Endodermal cell (in vitro differentiated cells): ENCODE measurements around the gene AKR7A3. TPM values are rescaled to one million over a fixed set of nuclear protein-coding genes. Genes with fewer than 3 reads are reported as not detected.
"Not testable (repeated sequence)": the region's sequence is repeated elsewhere in the genome, so short reads cannot be mapped to it uniquely, and the experiment has no call there.

Experiments
- DNase-seq: peaks from one replicate; pipeline ENCODE4 v3.0.0-alpha.2; 2017
- H3K27ac ChIP-seq: 2 replicates; pipeline ENCODE4 v1.5.1; 2013; ENCODE audit warnings: mild to moderate bottlenecking, low read depth, low read length, moderate library complexity
- H3K27me3 ChIP-seq: 2 replicates; pipeline ENCODE4 v1.6.1; 2013; ENCODE audit warnings: mild to moderate bottlenecking, low read length, moderate library complexity; ENCODE audit not compliant: insufficient read depth, control insufficient read depth, poor library complexity, severe bottlenecking
- H3K36me3 ChIP-seq: 2 replicates; pipeline ENCODE4 v1.7.0; 2013; ENCODE audit warnings: mild to moderate bottlenecking, low read length, moderate library complexity; ENCODE audit not compliant: control insufficient read depth, insufficient read depth
- H3K4me1 ChIP-seq: one replicate; pipeline ENCODE4 v1.7.0; 2013; ENCODE audit warnings: low read length; ENCODE audit not compliant: control insufficient read depth, insufficient read depth
- H3K4me3 ChIP-seq: 2 replicates; pipeline ENCODE4 v1.5.1; 2013; ENCODE audit warnings: mild to moderate bottlenecking, low read length, moderate library complexity
- H3K9ac ChIP-seq: 2 replicates; pipeline ENCODE4 v1.6.1; 2013; ENCODE audit warnings: mild to moderate bottlenecking, low read length, moderate library complexity; ENCODE audit not compliant: poor library complexity, severe bottlenecking; ENCODE audit errors: extremely low read depth
- H3K9me3 ChIP-seq: 2 replicates; pipeline ENCODE4 v1.6.1; 2013; ENCODE audit warnings: mild to moderate bottlenecking, low read length, moderate library complexity; ENCODE audit not compliant: control insufficient read depth
- H3K27ac Mint-ChIP-seq: 2 replicates; pipeline ENCODE4 v1.8.0; 2020; ENCODE audit warnings: mixed read lengths
- H3K27me3 Mint-ChIP-seq: 2 replicates; pipeline ENCODE4 v1.8.0; 2021; ENCODE audit warnings: mild to moderate bottlenecking, mixed read lengths; ENCODE audit not compliant: insufficient read depth
- H3K36me3 Mint-ChIP-seq: 2 replicates; pipeline ENCODE4 v1.8.0; 2020; ENCODE audit warnings: low read depth, mixed read lengths
- H3K4me1 Mint-ChIP-seq: 2 replicates; pipeline ENCODE4 v1.8.0; 2020; ENCODE audit warnings: mixed read lengths
- H3K4me3 Mint-ChIP-seq: 2 replicates; pipeline ENCODE4 v1.8.0; 2020; ENCODE audit warnings: mild to moderate bottlenecking, moderate library complexity, mixed read lengths
- H3K9me3 Mint-ChIP-seq: 2 replicates; pipeline ENCODE4 v1.8.0; 2020; ENCODE audit warnings: mild to moderate bottlenecking, mixed read lengths
- WGBS, 2 experiments: methylation state at CpG; one replicate each; pipeline versions ENCODE4 v1.1.5 to v1.1.7; 2013; ENCODE audit warnings: missing lambda C conversion rate in 2 of 2, mixed read lengths in 1 of 2; ENCODE audit not compliant: insufficient coverage in 1 of 2, insufficient read length in 1 of 2; 5-methylcytosine and 5-hydroxymethylcytosine counted together
- total RNA-seq, 2 donors: library from RNA; stranded (reverse); fragmentation: NEBNext Ultra II Directional in 1 of 2; extraction: Animal tissue kit (Norgen Biotek cat#: 25700) in 1 of 2; gene quantifications; 2 replicates in 1 of 2; 3 replicates in 1 of 2; pipeline ENCODE4 v1.2.1, GENCODE V29; 2021
- TF ChIP-seq, protein P1 (sequence below): fragments of 200-600 bp; sonication (generic); conservative IDR thresholded peaks from 2 replicates; pipeline ENCODE4 v1.5.0; 2021; ENCODE audit warnings: antibody characterized with exemption, mild to moderate bottlenecking

AKR7A3 gene
- total RNA-seq, 2 donors from 2014 or later, result 0.92 to 2.0 TPM

DNA sequence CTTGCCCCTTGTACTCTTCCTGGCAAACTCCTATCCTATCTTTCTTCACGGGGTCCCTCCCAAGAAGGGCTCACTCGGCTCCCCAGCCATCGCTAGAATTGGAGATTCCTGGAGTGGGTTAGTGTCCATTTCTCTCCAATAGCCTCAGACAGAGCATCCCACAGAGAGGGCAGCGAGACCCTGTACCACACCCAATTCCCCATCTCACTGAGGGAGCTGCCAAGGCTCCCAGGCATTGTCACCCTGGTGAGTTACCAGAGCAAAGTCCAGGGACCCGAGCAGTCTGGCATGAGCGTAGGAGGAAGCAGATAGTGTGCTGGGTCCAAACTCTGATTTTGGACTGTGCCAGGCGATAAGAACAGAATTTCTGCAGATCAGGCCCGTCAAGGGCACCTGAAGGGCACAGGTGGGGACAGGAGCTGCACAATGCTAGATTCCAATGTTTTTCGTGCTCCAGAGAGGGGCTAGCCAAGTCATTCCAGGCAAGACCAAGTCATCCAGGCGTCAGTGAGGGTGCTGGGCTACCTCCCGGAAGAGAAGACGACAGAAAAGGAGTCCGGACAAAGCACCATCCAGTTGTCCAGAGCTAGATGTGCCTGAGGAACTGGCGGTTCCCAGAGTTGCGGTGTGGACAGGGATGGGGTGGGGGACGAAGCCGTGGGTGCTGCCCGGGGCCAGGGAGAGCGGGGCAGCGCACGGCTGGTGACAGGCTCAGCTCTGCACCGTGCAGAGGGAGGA lies 15.3 kb downstream of the AKR7A3 start:
- WGBS, 2 experiments, result 90 to 100% methylated on average over 8 to 22 of the region's 22 CpGs
- H3K36me3 Mint-ChIP-seq, result no peaks in the 10 kb centered on the region
- no peak for DNase-seq
- Histone ChIP-seq H3K36me3 (no peaks in the 10 kb centered on the region), H3K27ac (no peak overlapping the region), H3K27me3 (peaks cover 35% of the 10 kb centered on the region), H3K4me1 (no peaks in the 10 kb centered on the region), H3K9me3 (no peaks in the 10 kb centered on the region), H3K9ac (no peak overlapping the region), H3K4me3 (no peak overlapping the region)
- TF ChIP-seq, protein P1, sequence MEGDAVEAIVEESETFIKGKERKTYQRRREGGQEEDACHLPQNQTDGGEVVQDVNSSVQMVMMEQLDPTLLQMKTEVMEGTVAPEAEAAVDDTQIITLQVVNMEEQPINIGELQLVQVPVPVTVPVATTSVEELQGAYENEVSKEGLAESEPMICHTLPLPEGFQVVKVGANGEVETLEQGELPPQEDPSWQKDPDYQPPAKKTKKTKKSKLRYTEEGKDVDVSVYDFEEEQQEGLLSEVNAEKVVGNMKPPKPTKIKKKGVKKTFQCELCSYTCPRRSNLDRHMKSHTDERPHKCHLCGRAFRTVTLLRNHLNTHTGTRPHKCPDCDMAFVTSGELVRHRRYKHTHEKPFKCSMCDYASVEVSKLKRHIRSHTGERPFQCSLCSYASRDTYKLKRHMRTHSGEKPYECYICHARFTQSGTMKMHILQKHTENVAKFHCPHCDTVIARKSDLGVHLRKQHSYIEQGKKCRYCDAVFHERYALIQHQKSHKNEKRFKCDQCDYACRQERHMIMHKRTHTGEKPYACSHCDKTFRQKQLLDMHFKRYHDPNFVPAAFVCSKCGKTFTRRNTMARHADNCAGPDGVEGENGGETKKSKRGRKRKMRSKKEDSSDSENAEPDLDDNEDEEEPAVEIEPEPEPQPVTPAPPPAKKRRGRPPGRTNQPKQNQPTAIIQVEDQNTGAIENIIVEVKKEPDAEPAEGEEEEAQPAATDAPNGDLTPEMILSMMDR, result no peak
- H3K4me1 Mint-ChIP-seq, result no peaks in the 10 kb centered on the region
- no peak overlapping the region for H3K27ac Mint-ChIP-seq
- no peak overlapping the region for H3K4me3 Mint-ChIP-seq
- H3K9me3 Mint-ChIP-seq, result peaks cover 2% of the 10 kb centered on the region
- H3K27me3 Mint-ChIP-seq, result peaks cover 21% of the 10 kb centered on the region

DNA sequence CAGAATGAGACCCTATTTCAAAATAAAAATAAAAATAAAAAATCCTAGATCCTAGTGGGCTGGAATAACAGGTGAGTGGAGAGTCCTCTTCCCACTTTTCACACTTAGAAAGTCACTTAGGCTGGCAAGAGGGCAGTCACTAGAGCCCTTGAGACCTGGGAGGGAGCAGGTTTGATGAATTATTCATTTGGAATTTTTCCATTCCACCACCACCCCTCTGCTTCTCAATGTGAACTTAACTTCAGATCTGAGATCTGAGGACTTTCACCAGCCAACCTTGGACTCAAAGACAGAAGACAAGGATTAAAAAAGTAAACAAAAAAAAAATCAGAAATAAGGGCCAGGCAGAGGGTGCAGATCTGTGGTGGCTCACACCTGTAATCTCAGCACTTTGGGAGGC lies 16.5 kb downstream of the AKR7A3 start:
- peaks cover 35% of the 10 kb centered on the region for H3K27me3 ChIP-seq
- H3K9me3 ChIP-seq, result no peaks in the 10 kb centered on the region
- Mint-ChIP-seq H3K36me3 (no peaks in the 10 kb centered on the region), H3K9me3 (peaks cover 2% of the 10 kb centered on the region), H3K4me3 (no peak overlapping the region), H3K27ac (no peak overlapping the region), H3K4me1 (no peaks in the 10 kb centered on the region), H3K27me3 (peaks cover 21% of the 10 kb centered on the region)
- H3K9ac ChIP-seq, result no peak overlapping the region
- no peak overlapping the region for H3K4me3 ChIP-seq
- DNase-seq, result no peak
- H3K27ac ChIP-seq, result no peak overlapping the region
- H3K36me3 ChIP-seq, result no peaks in the 10 kb centered on the region
- TF ChIP-seq, protein P1, result no peak
- H3K4me1 ChIP-seq, result no peaks in the 10 kb centered on the region

DNA sequence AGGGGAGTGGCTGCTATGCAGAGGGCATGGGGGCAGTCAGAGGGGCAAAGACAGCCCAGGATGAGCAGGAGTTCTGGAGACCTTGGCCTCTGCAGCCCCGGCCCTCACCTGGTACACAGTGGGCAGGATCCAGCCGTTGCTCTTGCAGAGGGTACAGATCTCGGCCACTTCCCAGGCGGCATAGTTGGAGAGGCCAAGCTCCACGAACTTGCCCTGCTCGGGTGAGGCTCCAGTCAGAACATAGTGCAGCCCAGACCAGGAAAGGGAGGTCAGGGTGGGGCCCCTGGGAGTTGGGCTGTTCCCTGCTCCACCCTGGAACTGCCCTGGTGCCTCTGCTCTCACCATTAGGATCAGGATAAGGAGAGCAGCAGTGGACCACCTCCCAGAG lies 18.2 kb downstream of the AKR7A3 start:
- not testable (repeated sequence) for H3K9me3 ChIP-seq, H3K27ac ChIP-seq, H3K36me3 Mint-ChIP-seq, H3K4me1 Mint-ChIP-seq, H3K4me3 Mint-ChIP-seq, H3K36me3 ChIP-seq, H3K9me3 Mint-ChIP-seq, H3K4me1 ChIP-seq, H3K9ac ChIP-seq, H3K27ac Mint-ChIP-seq, H3K4me3 ChIP-seq, DNase-seq
- WGBS, 2 experiments, result 92% methylated on average over 6 of the region's 6 CpGs; no CpG with 5 or more reads in 1 of the 2 experiments
- peaks cover 16% of the 10 kb centered on the region for H3K27me3 Mint-ChIP-seq
- peaks cover 29% of the 10 kb centered on the region for H3K27me3 ChIP-seq
